AG04449 (cell line): ENCODE results near the gene C1QTNF5.

Experiments
- CTCF ChIA-PET: fragments of 350-600 bp; formaldehyde crosslinking; extraction: SDS; loops from one replicate; lab custom pipeline; 2021; ENCODE audit warnings: antibody characterized with exemption; lab: Yijun Ruan, JAX
- POLR2A ChIA-PET: fragments of 400-600, 350-600 bp; formaldehyde crosslinking; extraction: SDS; loops from one replicate; lab custom pipeline; 2020; ENCODE audit warnings: antibody characterized with exemption, inconsistent platforms; lab: Yijun Ruan, JAX
- DNase-seq: peaks from one replicate; pipeline ENCODE4 v3.0.0-alpha.2; 2010; ENCODE audit warnings: low read depth, low spot score
- H3K4me3 ChIP-seq: 2 replicates; pipeline ENCODE4 v1.5.1; 2011; ENCODE audit warnings: low read depth, mild to moderate bottlenecking, control low read depth, low read length
- CTCF ChIP-seq: IDR thresholded peaks from one replicate; pipeline ENCODE4 v1.5.1; 2011; ENCODE audit warnings: mild to moderate bottlenecking, moderate library complexity, low read length, control low read depth, inconsistent platforms; ENCODE audit not compliant: insufficient read depth; ENCODE audit errors: missing control alignments

The C1QTNF5 gene

GRCh38 chr11:119381181-119381988, 40.7 kb upstream of the C1QTNF5 start, which contains the start of gene USP2:
Gene USP2, minus strand, starts transcription at chr11:119381690. Its CDS starts 8,210 bp downstream, at chr11:119373480.
- peak within 1 kb of the TSS; percentile 64 for H3K4me3 ChIP-seq

GRCh38 chr11:119380827-119381180, 40.1 kb upstream of the C1QTNF5 start:
- H3K4me3 ChIP-seq: peak overlapping the region; percentile 63
- ChIA-PET POLR2A (interaction anchor here (0.6 kb wide), 1 partner anchor 37 kb away, joined by 3 read pairs; no protein-coding TSS in a partner anchor), CTCF (interaction anchor here (0.8 to 21.7 kb wide), 30 partner anchors 10 to 302 kb away, joined by 3 to 425 read pairs (median 6); partner anchors contain the start of genes C1QTNF5, MFRP and THY1)
- TF ChIP-seq CTCF: no peak
- no peak for DNase-seq

More at GRCh38 chr11:119381181-119381988, 40.7 kb upstream of the C1QTNF5 start, which contains the start of gene USP2:
- POLR2A ChIA-PET: interaction anchor here (0.6 to 0.8 kb wide), 2 partner anchors 36 to 41 kb away, joined by 3 read pairs; partner anchors contain the start of gene THY1
- TF ChIP-seq CTCF: peak; percentile 96
- DNase-seq: peak; percentile 63
- CTCF ChIA-PET: interaction anchor here (0.8 to 21.7 kb wide), 34 partner anchors 10 to 301 kb away, joined by 3 to 425 read pairs (median 4); partner anchors contain the start of genes C1QTNF5, MFRP, RNF26 and THY1

GRCh38 chr11:119380160-119380826, 39.6 kb upstream of the C1QTNF5 start:
- no peak for TF ChIP-seq CTCF
- DNase-seq: no peak
- ChIA-PET CTCF (interaction anchor here (0.7 to 21.7 kb wide), 22 partner anchors 9 to 302 kb away, joined by 3 to 425 read pairs (median 6); partner anchors contain the start of genes C1QTNF5, MFRP and THY1), POLR2A (interaction anchor here (0.6 kb wide), 1 partner anchor 37 kb away, joined by 3 read pairs; no protein-coding TSS in a partner anchor)
- H3K4me3 ChIP-seq: no peak overlapping the region

- ChIA-PET CTCF (interaction anchor here (0.7 to 21.7 kb wide), 9 partner anchors 8 to 96 kb away, joined by 3 to 425 read pairs (median 19); partner anchors contain the start of genes C1QTNF5 and MFRP), POLR2A (no interaction called here)
- no peak for DNase-seq
- no peak overlapping the region for H3K4me3 ChIP-seq
- TF ChIP-seq CTCF: no peak
Measured at GRCh38 chr11:119378851-119379465, 38.3 kb upstream of the C1QTNF5 start.

- ChIA-PET CTCF (interaction anchor here (0.7 to 21.7 kb wide), 9 partner anchors 10 to 97 kb away, joined by 4 to 425 read pairs (median 11); partner anchors contain the start of genes C1QTNF5 and MFRP), POLR2A (no interaction called here)
- TF ChIP-seq CTCF: no peak
- no peak overlapping the region for H3K4me3 ChIP-seq
- DNase-seq: no peak
Measured at GRCh38 chr11:119377961-119378667, 37.4 kb upstream of the C1QTNF5 start.
